GM21529 (cell line): ENCODE results near the gene TMTC3.
A peak's percentile ranks its signal among the peaks of the same experiment; 100 is the strongest.
"Not testable (repeated sequence)": the region's sequence is repeated elsewhere in the genome, so short reads cannot be mapped to it uniquely, and the experiment has no call there.

Experiments used
- ATAC-seq: cut with Tn5 transposase; IDR thresholded peaks from one replicate; pipeline ENCODE4 v1.9.1; 2021; ENCODE audit not compliant: unreplicated experiment

TMTC3 gene

GRCh38 chr12:88163371-88163770 is 21.3 kb downstream of the TMTC3 start:
- ATAC-seq, result no peak

GRCh38 chr12:88166179-88166578 is 24.1 kb downstream of the TMTC3 start:
- ATAC-seq, result no peak

- ATAC-seq, result no peak
Observed at GRCh38 chr12:88167384-88167783, 25.3 kb downstream of the TMTC3 start.

- no peak for ATAC-seq
Observed at GRCh38 chr12:88172844-88173407, 30.8 kb downstream of the TMTC3 start.

GRCh38 chr12:88175544-88175943 is 33.4 kb downstream of the TMTC3 start:
- no peak for ATAC-seq

GRCh38 chr12:88179436-88180014 is 37.4 kb downstream of the TMTC3 start:
- no peak for ATAC-seq

GRCh38 chr12:88181881-88182280 is 39.8 kb downstream of the TMTC3 start:
- ATAC-seq, result no peak

GRCh38 chr12:88182416-88182815 is 40.3 kb downstream of the TMTC3 start:
- no peak for ATAC-seq

- ATAC-seq, result no peak
Observed at GRCh38 chr12:88184196-88184595, 42.1 kb downstream of the TMTC3 start.

- ATAC-seq, result no peak
Observed at GRCh38 chr12:88185279-88185678, 43.2 kb downstream of the TMTC3 start.

- ATAC-seq, result peak; percentile 86
Observed at GRCh38 chr12:88185988-88186387, 43.9 kb downstream of the TMTC3 start.

GRCh38 chr12:88187571-88187970 is 45.5 kb downstream of the TMTC3 start:
- no peak for ATAC-seq

GRCh38 chr12:88188180-88188579 is 46.1 kb downstream of the TMTC3 start:
- no peak for ATAC-seq

GRCh38 chr12:88192426-88192825 is 50.3 kb downstream of the TMTC3 start:
- ATAC-seq, result no peak

- ATAC-seq, result no peak
Observed at GRCh38 chr12:88194868-88195267, 52.8 kb downstream of the TMTC3 start.

GRCh38 chr12:88200029-88200428 is 57.9 kb downstream of the TMTC3 start:
- no peak for ATAC-seq

- ATAC-seq, result no peak
Observed at GRCh38 chr12:88202500-88202899, 60.4 kb downstream of the TMTC3 start.

- ATAC-seq, result no peak
Observed at GRCh38 chr12:88206601-88207000, 64.5 kb downstream of the TMTC3 start.

GRCh38 chr12:88207921-88208620 is 66.0 kb downstream of the TMTC3 start:
- ATAC-seq, result no peak

- no peak for ATAC-seq
Observed at GRCh38 chr12:88208661-88209060, 66.6 kb downstream of the TMTC3 start.

- not testable (repeated sequence) for ATAC-seq
Observed at GRCh38 chr12:88210311-88210710, 68.2 kb downstream of the TMTC3 start.

GRCh38 chr12:88218293-88218692 is 76.2 kb downstream of the TMTC3 start:
- no peak for ATAC-seq

- ATAC-seq, result no peak
Observed at GRCh38 chr12:88219861-88220260, 77.8 kb downstream of the TMTC3 start.
